ENCODE results near the gene DCAF12.

- TF ChIP-seq, protein P1, sequence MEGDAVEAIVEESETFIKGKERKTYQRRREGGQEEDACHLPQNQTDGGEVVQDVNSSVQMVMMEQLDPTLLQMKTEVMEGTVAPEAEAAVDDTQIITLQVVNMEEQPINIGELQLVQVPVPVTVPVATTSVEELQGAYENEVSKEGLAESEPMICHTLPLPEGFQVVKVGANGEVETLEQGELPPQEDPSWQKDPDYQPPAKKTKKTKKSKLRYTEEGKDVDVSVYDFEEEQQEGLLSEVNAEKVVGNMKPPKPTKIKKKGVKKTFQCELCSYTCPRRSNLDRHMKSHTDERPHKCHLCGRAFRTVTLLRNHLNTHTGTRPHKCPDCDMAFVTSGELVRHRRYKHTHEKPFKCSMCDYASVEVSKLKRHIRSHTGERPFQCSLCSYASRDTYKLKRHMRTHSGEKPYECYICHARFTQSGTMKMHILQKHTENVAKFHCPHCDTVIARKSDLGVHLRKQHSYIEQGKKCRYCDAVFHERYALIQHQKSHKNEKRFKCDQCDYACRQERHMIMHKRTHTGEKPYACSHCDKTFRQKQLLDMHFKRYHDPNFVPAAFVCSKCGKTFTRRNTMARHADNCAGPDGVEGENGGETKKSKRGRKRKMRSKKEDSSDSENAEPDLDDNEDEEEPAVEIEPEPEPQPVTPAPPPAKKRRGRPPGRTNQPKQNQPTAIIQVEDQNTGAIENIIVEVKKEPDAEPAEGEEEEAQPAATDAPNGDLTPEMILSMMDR (IDR thresholded peaks at IDR 0.05): no peak
- TF ChIP-seq POLR2A (IDR thresholded peaks at IDR 0.05): no peak
- TF ChIP-seq EP300 (IDR thresholded peaks at IDR 0.05): no peak
These were observed 41.9 kb downstream of the DCAF12 start for GRCh38 chr9:34084562-34084961.
